GM06990 (cell line): ENCODE measurements around the gene ARHGEF16.

ENCODE experiments used
- DNase-seq: peaks from one replicate; pipeline ENCODE4 v3.0.0-alpha.2; 2011; ENCODE audit not compliant: insufficient read length; ENCODE audit errors: extremely low read depth
- H3K27me3 ChIP-seq: replicated peaks from 2 replicates; pipeline ENCODE4 v1.6.0; 2011; ENCODE audit warnings: low read length; ENCODE audit not compliant: control insufficient read depth, insufficient read depth
- H3K36me3 ChIP-seq: 2 replicates; pipeline ENCODE4 v1.5.1; 2011; ENCODE audit warnings: low read length; ENCODE audit not compliant: control insufficient read depth, insufficient read depth
- H3K4me3 ChIP-seq: replicated peaks from 2 replicates; pipeline ENCODE4 v1.5.1; 2011; ENCODE audit warnings: low read depth, mild to moderate bottlenecking, control low read depth, low read length
- TF ChIP-seq, protein P1 (sequence below): IDR thresholded peaks from 2 replicates; pipeline ENCODE4 v1.5.1; 2011; ENCODE audit warnings: low read length, control low read depth, mild to moderate bottlenecking, inconsistent platforms; ENCODE audit not compliant: insufficient read depth, poor library complexity, severe bottlenecking

ARHGEF16 gene

DNA sequence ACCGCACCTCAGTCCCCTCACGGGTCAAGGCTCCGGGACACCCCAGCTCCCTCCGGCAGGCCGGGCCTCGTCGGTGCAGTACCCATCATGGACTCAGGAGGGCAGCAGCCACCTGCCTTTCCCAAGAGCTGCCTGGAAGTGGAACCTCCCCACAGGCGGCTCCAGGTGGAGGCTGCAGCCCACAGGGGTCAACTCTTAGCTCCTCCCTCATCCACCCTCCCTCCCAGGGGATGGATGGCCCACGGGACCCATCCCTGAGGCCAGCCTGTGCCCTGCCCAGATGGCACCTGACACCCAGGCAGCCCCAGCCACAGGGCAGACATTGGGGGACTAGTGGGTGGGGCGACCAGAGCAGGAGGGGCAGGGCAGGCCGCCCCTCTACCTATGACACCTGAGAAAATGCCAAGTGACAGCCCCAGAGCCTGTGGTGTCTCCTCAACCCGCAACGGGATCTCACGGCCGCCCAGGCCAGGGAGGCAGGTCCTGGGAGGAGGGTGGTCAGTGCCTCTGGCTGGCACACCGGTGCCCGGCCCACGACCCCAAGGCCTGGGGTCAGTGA is 1.2 kb upstream of the ARHGEF16 start:
- no peaks in the 10 kb centered on the region for H3K36me3 ChIP-seq
- H3K27me3 ChIP-seq, result peaks cover 3% of the 10 kb centered on the region; the same call in 1 of the 2 replicates
- TF ChIP-seq, protein P1, sequence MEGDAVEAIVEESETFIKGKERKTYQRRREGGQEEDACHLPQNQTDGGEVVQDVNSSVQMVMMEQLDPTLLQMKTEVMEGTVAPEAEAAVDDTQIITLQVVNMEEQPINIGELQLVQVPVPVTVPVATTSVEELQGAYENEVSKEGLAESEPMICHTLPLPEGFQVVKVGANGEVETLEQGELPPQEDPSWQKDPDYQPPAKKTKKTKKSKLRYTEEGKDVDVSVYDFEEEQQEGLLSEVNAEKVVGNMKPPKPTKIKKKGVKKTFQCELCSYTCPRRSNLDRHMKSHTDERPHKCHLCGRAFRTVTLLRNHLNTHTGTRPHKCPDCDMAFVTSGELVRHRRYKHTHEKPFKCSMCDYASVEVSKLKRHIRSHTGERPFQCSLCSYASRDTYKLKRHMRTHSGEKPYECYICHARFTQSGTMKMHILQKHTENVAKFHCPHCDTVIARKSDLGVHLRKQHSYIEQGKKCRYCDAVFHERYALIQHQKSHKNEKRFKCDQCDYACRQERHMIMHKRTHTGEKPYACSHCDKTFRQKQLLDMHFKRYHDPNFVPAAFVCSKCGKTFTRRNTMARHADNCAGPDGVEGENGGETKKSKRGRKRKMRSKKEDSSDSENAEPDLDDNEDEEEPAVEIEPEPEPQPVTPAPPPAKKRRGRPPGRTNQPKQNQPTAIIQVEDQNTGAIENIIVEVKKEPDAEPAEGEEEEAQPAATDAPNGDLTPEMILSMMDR, result peak; percentile 93
- no peak overlapping the region for H3K4me3 ChIP-seq
- DNase-seq, result peak; percentile 57

DNA sequence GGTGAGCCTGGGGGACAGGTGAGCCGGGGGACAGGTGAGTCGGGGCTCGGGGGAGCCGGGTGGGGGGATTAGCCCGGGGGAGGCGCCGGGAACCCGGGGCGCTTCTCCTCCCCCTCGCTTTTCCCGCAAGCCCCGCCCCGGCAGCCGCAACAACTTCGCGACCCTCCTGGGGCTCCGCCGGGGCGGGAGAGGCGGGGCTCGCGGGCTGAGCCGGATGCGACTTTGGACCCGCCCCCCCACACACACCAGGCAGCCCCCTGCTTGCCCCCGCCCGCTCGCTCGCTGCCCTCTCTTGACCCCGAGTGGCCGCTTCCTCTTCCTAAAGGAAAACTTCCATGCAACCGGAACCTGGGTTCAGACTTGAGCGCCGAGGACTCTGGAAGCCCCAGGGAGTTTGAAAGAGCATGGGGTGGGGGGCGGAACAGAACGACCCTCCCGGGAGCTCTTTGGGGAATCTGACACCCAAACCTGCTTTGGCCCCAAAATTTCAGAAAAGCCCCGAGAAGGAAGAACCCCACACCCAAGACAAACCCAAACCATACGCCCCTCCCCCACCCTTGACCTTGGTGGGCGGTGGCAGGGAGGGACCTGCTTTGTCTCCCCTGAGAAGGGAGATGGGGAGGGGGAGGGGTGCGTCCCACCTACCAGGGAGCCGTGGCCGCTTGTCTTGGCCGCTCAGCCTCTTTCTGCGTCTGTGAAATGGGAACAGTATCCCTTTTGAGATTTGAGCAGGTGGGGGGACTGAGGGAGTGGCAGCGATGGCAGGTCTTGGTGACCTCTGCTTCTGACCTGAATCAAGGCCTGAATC is 550 bp downstream of the ARHGEF16 start:
- TF ChIP-seq, protein P1, result no peak
- Histone ChIP-seq H3K4me3 (no peak overlapping the region), H3K27me3 (peaks cover 3% of the 10 kb centered on the region; the same call in 1 of the 2 replicates), H3K36me3 (no peaks in the 10 kb centered on the region)
- no peak for DNase-seq

DNA sequence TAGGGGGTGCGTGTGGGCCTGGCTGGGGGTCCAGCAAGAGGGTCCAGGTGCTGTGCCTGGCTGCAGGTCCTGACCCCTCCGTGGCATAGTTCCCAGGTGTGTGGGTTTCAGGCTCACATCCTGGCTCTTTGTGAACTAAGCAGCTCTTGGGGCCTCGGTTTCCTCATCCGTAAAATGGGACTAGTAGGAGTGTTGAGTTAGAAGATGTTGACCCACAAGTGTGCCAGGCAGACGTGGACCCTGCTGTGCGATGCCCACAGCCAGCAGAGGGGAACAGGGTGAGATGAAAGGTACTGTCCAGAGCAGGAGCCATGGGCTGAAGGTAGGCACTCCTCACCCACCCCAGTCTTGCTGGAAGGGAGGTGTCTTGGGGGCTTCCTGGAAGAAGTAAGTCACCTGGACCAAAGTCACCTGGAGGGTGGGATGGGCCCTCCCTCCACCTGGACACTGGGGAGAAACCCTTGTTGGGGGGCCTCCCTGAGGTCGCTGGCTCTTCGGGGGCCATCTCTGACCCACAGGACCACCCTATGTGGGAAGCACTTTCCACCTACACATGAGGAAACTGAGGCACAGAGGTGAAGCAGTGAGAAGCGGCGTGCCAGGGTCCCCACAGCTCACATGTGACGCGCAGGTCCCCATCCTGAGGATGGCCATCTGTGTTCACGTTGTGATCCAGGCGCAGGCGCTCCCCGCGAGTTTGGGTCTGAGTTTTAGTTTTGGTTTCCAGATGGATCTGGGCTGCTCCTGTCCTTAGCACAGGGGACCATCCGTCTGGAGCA is 1.4 kb downstream of the ARHGEF16 start:
- TF ChIP-seq, protein P1, result no peak
- Histone ChIP-seq H3K36me3 (no peaks in the 10 kb centered on the region), H3K27me3 (peaks cover 3% of the 10 kb centered on the region; the same call in 1 of the 2 replicates), H3K4me3 (no peak overlapping the region)
- no peak for DNase-seq

DNA sequence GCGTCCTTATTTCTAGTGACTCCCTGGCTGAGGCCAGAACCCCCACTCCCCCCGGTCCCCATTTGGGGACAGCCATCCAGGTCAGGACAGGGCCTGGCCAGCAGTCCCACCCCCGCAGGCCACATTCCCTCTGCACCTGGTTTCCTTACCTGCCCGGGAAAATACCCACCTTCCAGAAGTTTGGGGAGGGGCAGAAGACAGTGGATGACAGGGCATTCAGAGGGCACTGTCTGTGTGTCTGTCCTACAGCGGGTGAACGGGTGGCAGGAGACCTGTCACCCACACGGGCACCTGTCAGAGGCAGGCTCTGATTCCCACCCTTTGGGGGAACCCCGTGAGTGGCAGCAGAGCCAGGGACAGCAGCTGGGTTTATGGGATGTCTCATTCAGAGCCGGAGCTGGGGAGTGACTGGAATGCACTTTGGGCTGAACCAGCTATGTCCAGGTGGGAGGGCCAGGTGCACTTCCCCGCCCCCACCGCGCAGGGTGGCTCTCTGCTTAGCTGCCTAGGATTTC is 2.0 kb downstream of the ARHGEF16 start:
- H3K27me3 ChIP-seq, result peaks cover 3% of the 10 kb centered on the region; the same call in 1 of the 2 replicates
- TF ChIP-seq, protein P1, result no peak
- no peaks in the 10 kb centered on the region for H3K36me3 ChIP-seq
- DNase-seq, result no peak
- H3K4me3 ChIP-seq, result no peak overlapping the region

DNA sequence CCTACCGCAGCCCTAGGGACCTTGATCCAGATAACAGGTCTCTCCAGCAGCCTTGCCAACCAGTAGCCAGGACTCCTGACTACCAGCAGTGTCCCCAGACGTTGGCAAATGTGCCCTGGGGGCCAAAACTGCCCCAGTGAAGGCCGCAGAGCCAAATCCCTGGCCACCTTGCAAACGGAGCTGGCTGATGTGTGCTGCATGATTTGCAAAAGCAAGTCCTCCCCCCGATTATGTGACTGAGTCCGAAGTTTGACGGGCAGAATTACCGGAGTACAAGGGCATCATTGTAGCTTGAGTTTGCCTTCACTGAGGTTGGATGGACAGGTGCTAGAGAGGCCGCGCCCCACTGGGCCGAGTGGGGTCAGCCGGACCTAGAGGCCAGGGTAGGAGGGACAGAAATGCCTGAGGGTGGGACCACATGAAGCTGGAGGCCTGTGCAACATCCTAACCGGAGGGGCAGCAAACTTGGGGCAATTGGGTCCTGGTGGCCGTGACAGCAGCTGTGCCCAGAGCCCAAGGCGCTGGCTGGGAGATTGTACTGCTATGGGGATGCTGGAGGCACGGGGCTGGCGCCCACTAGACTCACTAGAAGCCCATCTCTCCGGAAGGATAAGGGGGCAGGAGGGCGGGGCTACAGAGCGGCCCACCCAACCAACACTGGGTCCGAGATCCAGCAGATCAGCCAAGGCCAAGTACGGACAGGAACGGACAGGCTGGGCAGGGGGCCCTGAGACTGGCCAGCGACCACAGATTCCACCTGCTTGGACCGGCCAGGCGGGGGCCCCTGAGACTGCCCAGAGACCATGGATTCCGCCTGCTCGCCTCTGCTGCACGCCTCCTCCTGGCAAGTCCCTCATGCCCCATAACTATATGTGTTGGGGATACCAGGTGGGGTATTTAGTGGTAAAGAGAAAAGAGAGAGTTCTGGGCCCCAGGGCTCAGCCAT is 2.8 kb downstream of the ARHGEF16 start:
- no peak for DNase-seq
- TF ChIP-seq, protein P1, result no peak
- Histone ChIP-seq H3K27me3 (peaks cover 3% of the 10 kb centered on the region; the same call in 1 of the 2 replicates), H3K4me3 (no peak overlapping the region), H3K36me3 (no peaks in the 10 kb centered on the region)
